Measurements from ENCODE around the gene RAVER1. TPM values are rescaled to one million over a fixed set of nuclear protein-coding genes. Genes with fewer than 3 reads are reported as not detected.

The RAVER1 gene
- total RNA-seq, 4 donors from 2014 or later: 12.4 to 23.9 (median 15.8) TPM

DNA sequence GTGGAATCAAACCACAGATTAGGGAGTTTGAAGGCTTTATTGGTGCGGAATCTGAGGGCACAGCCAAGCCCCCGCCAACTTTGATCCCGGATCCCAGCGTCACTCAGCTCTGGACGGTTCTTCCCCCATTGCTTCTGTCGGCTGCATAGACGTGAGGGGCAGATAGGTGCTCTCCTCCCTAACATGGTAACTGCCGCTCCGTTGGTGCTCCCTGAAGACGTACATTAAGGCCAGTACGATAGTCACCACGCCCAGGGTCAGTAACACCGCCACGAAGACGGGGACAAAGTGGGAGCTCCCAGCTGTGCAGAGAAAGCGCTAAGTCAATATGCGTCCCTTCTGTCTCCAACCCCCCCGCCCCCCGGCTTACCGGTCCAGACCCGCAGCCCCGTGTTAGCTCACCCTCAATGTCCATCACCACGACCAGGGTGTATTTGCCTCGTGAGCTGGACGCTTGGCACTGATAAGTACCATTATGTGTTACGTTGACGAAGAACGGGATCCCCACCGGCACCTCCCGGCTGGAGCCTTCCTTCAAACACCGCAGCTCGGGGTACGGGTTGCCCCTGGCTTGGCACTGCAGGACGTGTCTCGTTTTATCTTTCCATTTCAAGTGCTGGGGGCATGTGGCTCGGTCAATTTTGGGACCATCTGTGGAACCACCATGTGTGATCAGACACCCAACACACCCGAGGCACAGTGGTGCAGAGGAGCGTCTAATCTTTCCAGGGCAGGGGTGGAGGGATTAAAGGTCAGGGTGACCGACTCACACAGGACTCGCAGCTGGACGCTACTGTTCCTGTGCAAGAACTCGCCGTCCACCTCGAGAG, 644 bp upstream of the RAVER1 start:
- DNase-seq (ENCODE audit: low spot score): no peak
- TF ChIP-seq CTCF (IDR thresholded peaks at IDR 0.05): no peak
- no peak for ATAC-seq (ENCODE audit: low FRiP score)

GRCh38 chr19:10332158-10332964, 968 bp downstream of the RAVER1 start:
- ATAC-seq (ENCODE audit: low FRiP score) (peak; percentile 4), DNase-seq (ENCODE audit: low spot score) (no peak)
- TF ChIP-seq CTCF (IDR thresholded peaks at IDR 0.05): no peak

DNA sequence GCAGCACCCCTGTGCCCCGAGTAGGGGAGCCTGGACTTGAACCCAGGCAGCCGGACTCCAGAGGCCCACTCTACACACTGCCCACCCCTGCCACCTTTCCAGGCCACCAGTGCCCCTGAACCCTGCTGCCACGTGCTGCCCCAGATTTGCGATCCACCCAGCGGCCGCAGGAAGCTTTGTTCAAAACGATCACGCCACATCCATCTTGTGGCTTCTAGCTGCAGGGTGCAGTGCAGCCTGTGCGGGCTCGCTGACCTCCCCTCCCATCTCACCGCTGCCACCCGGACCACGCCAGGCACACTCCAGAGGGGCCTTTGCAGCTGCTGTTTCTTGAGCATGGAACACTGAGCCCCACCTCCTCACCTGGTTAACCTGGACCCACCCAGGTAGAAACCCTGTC, 3.8 kb downstream of the RAVER1 start:
- DNase-seq (ENCODE audit: low spot score): no peak
- no peak for ATAC-seq (ENCODE audit: low FRiP score)
- no peak for TF ChIP-seq CTCF (IDR thresholded peaks at IDR 0.05)

GRCh38 chr19:10328558-10329429, 4.5 kb downstream of the RAVER1 start:
- no peak for TF ChIP-seq CTCF (IDR thresholded peaks at IDR 0.05)
- DNase-seq (ENCODE audit: low spot score): no peak
- no peak for ATAC-seq (ENCODE audit: low FRiP score)

DNA sequence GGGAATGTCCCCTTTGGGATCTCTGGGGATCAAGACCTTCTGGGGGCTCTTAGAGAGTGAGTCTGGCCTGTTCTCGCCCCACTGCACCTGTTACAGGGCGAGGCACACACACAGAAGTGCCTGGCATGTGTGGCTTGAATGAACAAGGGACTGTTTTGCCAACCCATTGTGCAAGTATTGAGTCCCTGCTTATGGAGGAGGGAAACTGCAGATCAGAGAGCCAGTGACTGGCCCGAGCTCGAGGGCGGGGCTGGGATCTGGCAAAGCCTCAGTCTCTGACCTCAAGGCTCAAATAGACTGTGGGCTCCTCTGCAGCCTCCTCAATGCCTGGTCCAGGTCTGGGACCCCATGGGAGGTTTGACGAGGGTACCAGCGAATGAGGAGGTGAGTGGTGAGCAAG, 5.5 kb downstream of the RAVER1 start:
- ATAC-seq (ENCODE audit: low FRiP score) (no peak), DNase-seq (ENCODE audit: low spot score) (no peak)
- TF ChIP-seq CTCF (IDR thresholded peaks at IDR 0.05): no peak

- DNase-seq (ENCODE audit: low spot score) (no peak), ATAC-seq (ENCODE audit: low FRiP score) (no peak)
- no peak for TF ChIP-seq CTCF (IDR thresholded peaks at IDR 0.05)
Measured at GRCh38 chr19:10325732-10326131, 7.6 kb downstream of the RAVER1 start.

All from omental fat pad (tissue), 4 donors.